GM19395 (cell line): Measurements from ENCODE around the gene TCF7.
"Not testable (repeated sequence)": the region's sequence is repeated elsewhere in the genome, so short reads cannot be mapped to it uniquely, and the experiment has no call there.

Source experiments
- ATAC-seq: cut with Tn5 transposase; IDR thresholded peaks from one replicate; pipeline ENCODE4 v1.9.1; 2021; ENCODE audit warnings: mild to moderate bottlenecking, moderate library complexity; ENCODE audit not compliant: unreplicated experiment

The TCF7 gene

GRCh38 chr5:134142806-134143205 is 28.3 kb downstream of the TCF7 start:
- ATAC-seq, result no peak

- no peak for ATAC-seq
These were observed 28.9 kb downstream of the TCF7 start for GRCh38 chr5:134143431-134143830.

GRCh38 chr5:134143944-134144941 is 29.8 kb downstream of the TCF7 start:
- no peak for ATAC-seq

- ATAC-seq, result no peak
These were observed 30.7 kb downstream of the TCF7 start for GRCh38 chr5:134145041-134145757.

- ATAC-seq, result peak; percentile 63
These were observed 31.5 kb downstream of the TCF7 start for GRCh38 chr5:134145779-134146581.

GRCh38 chr5:134146651-134147518 is 32.4 kb downstream of the TCF7 start:
- no peak for ATAC-seq

- no peak for ATAC-seq
These were observed 33.8 kb downstream of the TCF7 start for GRCh38 chr5:134148316-134148715.

- ATAC-seq, result no peak
These were observed 34.6 kb downstream of the TCF7 start for GRCh38 chr5:134148986-134149539.

GRCh38 chr5:134149571-134150303 is 35.3 kb downstream of the TCF7 start:
- ATAC-seq, result no peak

- ATAC-seq, result no peak
These were observed 37.2 kb downstream of the TCF7 start for GRCh38 chr5:134151723-134152122.

- ATAC-seq, result not testable (repeated sequence)
These were observed 37.8 kb downstream of the TCF7 start for GRCh38 chr5:134152173-134152832.

GRCh38 chr5:134153241-134153640 is 38.8 kb downstream of the TCF7 start:
- no peak for ATAC-seq

GRCh38 chr5:134153657-134154056 is 39.2 kb downstream of the TCF7 start:
- no peak for ATAC-seq

GRCh38 chr5:134161513-134162395 is 47.3 kb downstream of the TCF7 start:
- ATAC-seq, result no peak

GRCh38 chr5:134162592-134162991 is 48.1 kb downstream of the TCF7 start:
- ATAC-seq, result no peak

- no peak for ATAC-seq
These were observed 57.5 kb downstream of the TCF7 start for GRCh38 chr5:134171972-134172371.
